Activated T-cell treated with anti-CD3 and anti-CD28 coated beads, Interleukin-2, amount 50 U/mL, for 4 hours (primary cell): ENCODE results near the gene LEPROT. TPM values are rescaled to one million over a fixed set of nuclear protein-coding genes. Genes with fewer than 3 reads are reported as not detected.

ENCODE experiments used
- ATAC-seq, 2 donors: fragments of 200-7000 bp; cut with Tn5 transposase; one replicate each; pipeline ENCODE4 v1.10.0; 2021
- DNase-seq: peaks from one replicate; pipeline ENCODE4 v3.0.0-alpha.2; 2020
- H3K27me3 Mint-ChIP-seq: one replicate; pipeline ENCODE4 v1.8.0; 2021; ENCODE audit warnings: low read depth, mixed read lengths
- H3K36me3 Mint-ChIP-seq: one replicate; pipeline ENCODE4 v1.8.0; 2022; ENCODE audit warnings: mixed read lengths; ENCODE audit not compliant: insufficient read depth
- H3K4me1 Mint-ChIP-seq: one replicate; pipeline ENCODE4 v1.8.0; 2021; ENCODE audit warnings: low read depth, mixed read lengths
- H3K4me3 Mint-ChIP-seq: one replicate; pipeline ENCODE4 v1.8.0; 2021; ENCODE audit warnings: mild to moderate bottlenecking, moderate library complexity, mixed read lengths
- H3K9me3 Mint-ChIP-seq: one replicate; pipeline ENCODE4 v1.8.0; 2021; ENCODE audit warnings: mixed read lengths
- total RNA-seq, 3 donors: library from RNA; stranded (reverse); gene quantifications; one replicate each; pipeline ENCODE4 v1.2.1, GENCODE V29; 2021

The LEPROT gene
- total RNA-seq, 3 donors from 2014 or later = 12.6 to 15.7 (median 12.6) TPM

- no peak overlapping the region for H3K4me3 Mint-ChIP-seq
- H3K4me1 Mint-ChIP-seq = no peaks in the 10 kb centered on the region
- peaks cover 11% of the 10 kb centered on the region for H3K9me3 Mint-ChIP-seq
- no peaks in the 10 kb centered on the region for H3K27me3 Mint-ChIP-seq
- H3K36me3 Mint-ChIP-seq = peaks cover 6% of the 10 kb centered on the region
- DNase-seq (no peak), ATAC-seq (no peak)
Measured at GRCh38 chr1:65469126-65469888, 48.8 kb downstream of the LEPROT start.

- Mint-ChIP-seq H3K9me3 (peaks cover 10% of the 10 kb centered on the region), H3K27me3 (no peaks in the 10 kb centered on the region), H3K36me3 (peaks cover 4% of the 10 kb centered on the region), H3K4me1 (no peaks in the 10 kb centered on the region), H3K4me3 (no peak overlapping the region)
- DNase-seq (no peak), ATAC-seq (no peak)
Measured at GRCh38 chr1:65469889-65470340, 49.4 kb downstream of the LEPROT start.

- no peak overlapping the region for H3K4me3 Mint-ChIP-seq
- ATAC-seq (no peak), DNase-seq (no peak)
- peaks cover 1% of the 10 kb centered on the region for H3K9me3 Mint-ChIP-seq
- H3K36me3 Mint-ChIP-seq = no peaks in the 10 kb centered on the region
- H3K27me3 Mint-ChIP-seq = no peaks in the 10 kb centered on the region
- no peaks in the 10 kb centered on the region for H3K4me1 Mint-ChIP-seq
Measured at GRCh38 chr1:65470766-65471165, 50.3 kb downstream of the LEPROT start.

GRCh38 chr1:65471213-65471833 is 50.9 kb downstream of the LEPROT start:
- no peak overlapping the region for H3K4me3 Mint-ChIP-seq
- DNase-seq (no peak), ATAC-seq (no peak)
- H3K9me3 Mint-ChIP-seq = no peaks in the 10 kb centered on the region
- no peaks in the 10 kb centered on the region for H3K36me3 Mint-ChIP-seq
- H3K27me3 Mint-ChIP-seq = no peaks in the 10 kb centered on the region
- H3K4me1 Mint-ChIP-seq = no peaks in the 10 kb centered on the region

GRCh38 chr1:65471861-65472332 is 51.4 kb downstream of the LEPROT start:
- DNase-seq (no peak), ATAC-seq (no peak)
- Mint-ChIP-seq H3K4me1 (no peaks in the 10 kb centered on the region), H3K36me3 (no peaks in the 10 kb centered on the region), H3K27me3 (no peaks in the 10 kb centered on the region), H3K9me3 (no peaks in the 10 kb centered on the region), H3K4me3 (no peak overlapping the region)

- Mint-ChIP-seq H3K4me1 (no peaks in the 10 kb centered on the region), H3K9me3 (no peaks in the 10 kb centered on the region), H3K27me3 (no peaks in the 10 kb centered on the region), H3K4me3 (no peak overlapping the region), H3K36me3 (no peaks in the 10 kb centered on the region)
- ATAC-seq (no peak), DNase-seq (no peak)
Measured at GRCh38 chr1:65476327-65476726, 55.9 kb downstream of the LEPROT start.

GRCh38 chr1:65477414-65478378 is 57.2 kb downstream of the LEPROT start:
- Mint-ChIP-seq H3K4me1 (no peaks in the 10 kb centered on the region), H3K4me3 (no peak overlapping the region), H3K36me3 (no peaks in the 10 kb centered on the region), H3K27me3 (no peaks in the 10 kb centered on the region), H3K9me3 (no peaks in the 10 kb centered on the region)
- DNase-seq (no peak), ATAC-seq (no peak)

GRCh38 chr1:65478379-65479026 is 58.0 kb downstream of the LEPROT start:
- Mint-ChIP-seq H3K4me3 (no peak overlapping the region), H3K4me1 (no peaks in the 10 kb centered on the region), H3K36me3 (no peaks in the 10 kb centered on the region), H3K27me3 (no peaks in the 10 kb centered on the region), H3K9me3 (no peaks in the 10 kb centered on the region)
- DNase-seq (no peak), ATAC-seq (no peak)

GRCh38 chr1:65479554-65480204 is 59.2 kb downstream of the LEPROT start:
- H3K4me1 Mint-ChIP-seq = no peaks in the 10 kb centered on the region
- H3K36me3 Mint-ChIP-seq = no peaks in the 10 kb centered on the region
- no peaks in the 10 kb centered on the region for H3K9me3 Mint-ChIP-seq
- no peak overlapping the region for H3K4me3 Mint-ChIP-seq
- no peaks in the 10 kb centered on the region for H3K27me3 Mint-ChIP-seq
- no peak for ATAC-seq
- DNase-seq = no peak

- no peak for ATAC-seq
- no peaks in the 10 kb centered on the region for H3K9me3 Mint-ChIP-seq
- no peaks in the 10 kb centered on the region for H3K27me3 Mint-ChIP-seq
- H3K4me1 Mint-ChIP-seq = no peaks in the 10 kb centered on the region
- H3K4me3 Mint-ChIP-seq = no peak overlapping the region
- H3K36me3 Mint-ChIP-seq = no peaks in the 10 kb centered on the region
- no peak for DNase-seq
Measured at GRCh38 chr1:65480684-65481405, 60.4 kb downstream of the LEPROT start.

- no peak for ATAC-seq
- no peak overlapping the region for H3K4me3 Mint-ChIP-seq
Measured at GRCh38 chr1:65483993-65484754, 63.7 kb downstream of the LEPROT start.

More at GRCh38 chr1:65483993-65484754, 63.7 kb downstream of the LEPROT start:
- no peaks in the 10 kb centered on the region for H3K27me3 Mint-ChIP-seq
- DNase-seq = no peak
- peaks cover 3% of the 10 kb centered on the region for H3K36me3 Mint-ChIP-seq
- H3K9me3 Mint-ChIP-seq = no peaks in the 10 kb centered on the region
- H3K4me1 Mint-ChIP-seq = no peaks in the 10 kb centered on the region
